GF-D8 (cell line): ENCODE data around the gene ANKMY1.

ENCODE experiments used
- DNase-seq: peaks from one replicate; lab custom pipeline; 2025; lab: John Stamatoyannopoulos, UW

The ANKMY1 gene

GRCh38 chr2:240473211-240473610 lies 84.6 kb downstream of the ANKMY1 start:
- DNase-seq: no peak

DNA sequence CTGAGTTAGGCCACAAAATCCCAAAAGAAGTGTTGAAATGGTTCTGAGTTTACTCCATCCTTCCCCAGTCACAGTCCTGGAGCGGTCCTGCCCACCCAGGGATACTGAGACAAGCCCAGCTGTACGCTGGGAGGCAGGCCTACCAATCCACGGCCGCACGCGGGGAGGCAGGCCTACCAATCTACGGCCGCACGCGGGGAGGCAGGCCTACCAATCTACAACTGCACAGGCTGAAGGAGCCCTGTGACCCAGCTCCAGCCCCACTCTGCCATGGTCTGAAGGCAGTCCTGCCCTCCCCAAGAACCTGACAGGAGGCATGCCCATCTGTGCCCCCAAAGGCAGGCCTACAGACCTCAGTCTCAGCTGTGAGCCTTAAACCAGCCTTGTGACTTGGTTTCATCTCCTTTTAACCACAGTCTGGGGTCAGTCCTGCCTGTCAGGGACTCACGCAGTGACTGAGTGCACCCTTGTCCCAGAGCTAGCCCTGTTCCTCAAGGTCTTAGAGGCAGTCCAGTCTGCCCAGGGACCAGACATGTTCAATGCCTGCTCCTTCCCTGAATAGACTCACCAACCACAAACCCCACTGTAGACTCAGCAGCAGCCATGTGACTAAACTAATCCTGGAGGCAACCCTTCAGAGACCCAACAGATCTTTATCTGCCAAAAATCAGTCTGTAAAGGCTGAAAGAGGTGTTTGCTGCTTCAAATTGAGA lies 85.6 kb downstream of the ANKMY1 start:
- DNase-seq: no peak

DNA sequence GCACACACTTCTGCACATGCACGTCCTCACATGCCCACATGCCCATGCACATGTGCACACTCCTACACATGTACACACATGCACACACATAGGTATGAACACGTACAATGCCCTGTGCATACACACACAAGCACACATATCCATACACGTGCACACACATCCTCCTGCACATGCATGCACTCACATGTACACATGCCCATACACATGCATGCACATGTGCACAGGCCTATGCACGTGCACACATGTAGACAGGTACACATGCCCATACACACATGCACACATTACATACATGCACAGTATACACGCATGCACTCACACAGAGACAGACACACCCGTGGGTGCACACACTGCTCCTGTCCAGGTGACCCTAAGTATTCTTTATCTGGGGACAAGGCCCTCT lies 88.0 kb downstream of the ANKMY1 start:
- DNase-seq: no peak

DNA sequence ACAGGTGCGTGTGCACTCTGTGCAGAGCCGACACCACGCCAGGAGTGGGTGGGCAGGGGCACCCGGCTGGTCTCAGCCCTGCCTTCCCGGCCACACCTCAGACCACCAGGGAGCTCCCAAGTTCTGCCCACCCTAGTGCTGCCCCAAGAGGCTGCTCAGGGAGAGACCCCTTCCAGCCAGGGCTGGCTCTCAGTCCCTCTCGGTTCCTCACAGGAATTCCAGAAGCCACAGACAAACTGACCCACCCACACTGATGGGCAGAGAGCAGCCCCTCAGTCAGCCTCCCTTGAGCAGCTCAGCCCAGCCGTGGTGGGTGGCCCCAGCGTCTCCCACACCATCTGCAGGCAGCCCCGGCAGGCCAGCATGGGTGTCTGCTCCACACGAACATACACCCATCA lies 88.5 kb downstream of the ANKMY1 start:
- no peak for DNase-seq

DNA sequence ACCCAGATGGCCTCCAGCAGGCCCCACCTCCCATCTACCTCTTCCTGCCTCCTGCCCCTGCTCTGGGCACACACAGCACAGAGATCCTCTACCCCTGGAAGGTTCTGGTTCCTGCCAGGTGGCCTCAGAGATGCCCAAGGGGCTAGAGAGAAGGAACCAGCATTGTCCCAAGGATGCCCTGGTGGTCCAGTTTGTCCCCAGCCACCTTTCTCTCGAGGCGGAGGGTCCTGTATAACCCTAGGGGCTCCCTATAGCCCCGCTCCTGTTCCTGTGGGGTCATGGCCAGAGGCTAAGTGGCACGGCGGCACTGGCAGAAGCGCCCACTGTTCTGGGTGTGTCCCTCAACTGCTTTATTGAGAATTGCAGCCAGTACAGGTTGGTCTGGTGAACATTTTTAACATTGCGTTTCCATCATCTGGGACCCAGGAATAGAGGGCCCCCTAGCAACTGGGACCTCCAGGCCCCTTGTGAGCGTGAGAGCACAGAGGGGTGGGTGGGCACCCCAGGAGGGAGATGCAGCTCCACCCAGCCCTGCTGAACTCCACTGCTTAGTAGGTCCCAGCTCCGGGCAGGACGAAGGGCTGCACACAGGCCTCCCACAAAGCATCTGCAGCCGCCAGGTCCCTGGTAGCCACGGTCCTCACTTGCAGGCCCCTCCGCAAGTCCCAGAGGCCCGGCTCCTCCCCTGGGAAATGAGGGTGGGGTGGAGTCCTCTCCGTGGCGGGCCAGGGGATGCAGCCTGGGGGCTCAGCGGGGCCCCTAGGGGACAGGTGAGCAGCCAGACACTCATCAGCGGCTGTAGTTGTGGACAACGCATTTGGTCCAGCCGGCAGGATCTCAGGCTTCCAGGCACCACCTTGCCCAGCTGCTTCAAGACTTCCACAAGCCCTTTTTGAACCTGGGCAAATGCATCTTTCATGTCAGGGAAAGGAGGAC lies 89.2 kb downstream of the ANKMY1 start:
- DNase-seq: no peak

DNA sequence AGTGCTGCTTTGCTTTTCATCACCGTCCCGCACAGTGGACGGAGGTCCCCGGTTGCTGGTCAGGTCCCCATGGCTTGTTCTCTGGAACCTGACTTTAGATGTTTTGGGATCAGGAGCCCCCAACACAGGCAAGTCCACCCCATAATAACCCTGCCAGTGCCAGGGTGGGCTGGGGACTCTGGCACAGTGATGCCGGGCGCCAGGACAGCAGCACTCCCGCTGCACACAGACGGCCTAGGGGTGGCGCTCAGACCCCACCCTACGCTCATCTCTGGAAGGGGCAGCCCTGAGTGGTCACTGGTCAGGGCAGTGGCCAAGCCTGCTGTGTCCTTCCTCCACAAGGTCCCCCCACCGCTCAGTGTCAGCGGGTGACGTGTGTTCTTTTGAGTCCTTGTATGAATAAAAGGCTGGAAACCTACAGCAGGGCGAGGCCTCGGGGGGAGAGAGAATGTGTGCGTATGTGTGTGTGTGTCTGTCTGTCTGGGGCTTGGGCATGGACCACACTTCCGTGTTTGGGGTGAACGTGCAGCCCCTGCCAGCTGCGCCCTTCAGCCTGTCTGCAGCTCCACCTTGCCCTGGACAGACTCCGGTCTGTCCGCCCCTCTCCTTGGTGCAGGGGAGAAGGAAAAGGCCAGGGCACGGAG lies 90.0 kb downstream of the ANKMY1 start:
- no peak for DNase-seq

DNA sequence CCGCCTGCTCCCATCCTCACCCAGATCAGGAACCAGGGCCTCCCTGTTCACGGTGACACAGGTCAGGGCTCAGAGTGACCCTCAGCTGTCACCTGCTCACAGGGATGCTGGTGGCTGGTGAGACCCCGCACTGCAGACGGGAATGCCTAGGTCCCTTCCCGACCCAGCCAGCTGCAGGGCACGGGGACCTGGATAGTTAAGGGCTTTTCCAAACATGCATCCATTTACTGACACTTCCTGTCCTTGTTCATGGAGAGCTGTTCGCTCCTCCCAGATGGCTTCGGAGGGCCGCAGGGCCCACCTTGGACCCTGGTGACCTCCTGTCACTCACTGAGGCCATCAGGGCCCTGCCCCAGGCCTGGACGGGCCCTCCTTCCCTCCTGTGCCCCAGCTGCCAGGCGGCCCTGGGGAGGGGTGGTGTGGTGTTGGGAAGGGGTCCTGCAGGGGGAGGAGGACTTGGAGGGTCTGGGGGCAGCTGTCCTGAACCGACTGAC lies 90.6 kb downstream of the ANKMY1 start:
- DNase-seq: no peak

DNA sequence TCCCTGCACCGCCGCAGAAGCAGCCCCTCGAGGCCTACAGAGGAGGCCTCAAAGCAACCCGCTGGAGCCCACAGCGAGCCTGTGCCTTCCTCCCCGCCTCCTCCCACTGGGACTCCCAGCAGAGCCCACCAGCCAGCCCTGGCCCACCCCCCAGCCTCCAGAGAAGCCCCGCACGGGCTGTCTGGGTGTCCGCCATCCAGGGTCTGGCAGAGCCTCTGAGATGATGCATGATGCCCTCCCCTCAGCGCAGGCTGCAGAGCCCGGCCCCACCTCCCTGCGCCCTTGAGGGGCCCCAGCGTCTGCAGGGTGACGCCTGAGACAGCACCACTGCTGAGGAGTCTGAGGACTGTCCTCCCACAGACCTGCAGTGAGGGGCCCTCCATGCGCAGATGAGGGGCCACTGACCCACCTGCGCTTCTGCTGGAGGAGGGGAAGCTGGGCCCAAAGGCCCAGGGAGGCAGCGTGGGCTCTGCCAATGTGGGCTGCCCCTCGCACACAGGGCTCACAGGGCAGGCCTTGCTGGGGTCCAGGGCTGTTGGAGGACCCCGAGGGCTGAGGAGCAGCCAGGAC lies 91.1 kb downstream of the ANKMY1 start:
- no peak for DNase-seq

DNA sequence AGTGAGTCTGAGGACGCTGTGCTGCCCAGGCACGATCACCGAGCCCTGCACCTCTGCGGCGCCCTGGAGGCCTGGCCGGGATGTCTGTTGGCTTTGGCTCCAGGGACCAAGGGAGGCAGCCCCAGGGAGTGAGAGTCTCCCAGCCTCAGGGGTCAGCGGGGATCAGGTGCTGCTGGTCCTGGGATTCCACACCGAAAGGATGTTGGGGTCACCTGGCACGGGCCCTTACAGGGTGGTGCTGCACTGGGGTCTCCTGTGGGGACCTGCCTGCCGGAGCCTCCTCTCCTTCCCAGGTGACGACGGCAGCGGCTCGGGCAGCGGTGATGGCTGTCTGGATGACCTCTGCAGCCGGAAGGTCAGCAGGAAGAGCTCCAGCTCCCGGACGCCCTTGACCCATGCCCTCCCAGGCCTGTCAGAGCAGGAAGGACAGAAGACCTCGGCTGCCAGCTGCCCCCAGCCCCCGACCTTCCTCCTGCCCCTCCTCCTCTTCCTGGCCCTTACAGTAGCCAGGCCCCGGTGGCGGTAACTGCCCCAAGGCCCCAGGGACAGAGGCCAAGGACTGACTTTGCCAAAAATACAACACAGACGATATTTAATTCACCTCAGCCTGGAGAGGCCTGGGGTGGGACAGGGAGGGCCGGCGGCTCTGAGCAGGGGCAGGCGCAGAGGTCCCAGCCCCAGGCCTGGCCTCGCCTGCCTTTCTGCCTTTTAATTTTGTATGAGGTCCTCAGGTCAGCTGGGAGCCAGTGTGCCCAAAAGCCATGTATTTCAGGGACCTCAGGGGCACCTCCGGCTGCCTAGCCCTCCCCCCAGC lies 91.8 kb downstream of the ANKMY1 start:
- no peak for DNase-seq

DNA sequence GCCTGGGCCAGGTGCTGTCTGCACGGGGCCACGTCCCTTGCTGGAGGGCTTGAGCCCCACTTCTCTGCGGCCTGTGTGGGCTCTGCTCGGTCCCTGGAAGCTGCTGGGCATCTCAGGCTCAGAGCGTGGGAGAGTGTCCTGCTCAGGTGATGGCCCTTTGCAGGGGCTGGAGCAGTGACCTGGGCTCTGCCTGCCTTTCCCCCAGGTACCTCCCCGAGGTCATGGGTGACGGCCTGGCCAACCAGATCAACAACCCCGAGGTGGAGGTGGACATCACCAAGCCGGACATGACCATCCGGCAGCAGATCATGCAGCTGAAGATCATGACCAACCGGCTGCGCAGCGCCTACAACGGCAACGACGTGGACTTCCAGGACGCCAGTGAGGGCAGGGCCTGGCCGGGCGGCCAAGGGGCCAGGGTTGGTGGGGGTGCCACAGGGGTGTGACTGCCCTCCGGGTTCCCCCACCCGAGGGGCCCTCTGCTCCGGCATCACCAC lies 92.5 kb downstream of the ANKMY1 start:
- DNase-seq: no peak

GRCh38 chr2:240464514-240465241 lies 93.1 kb downstream of the ANKMY1 start:
- DNase-seq: no peak

DNA sequence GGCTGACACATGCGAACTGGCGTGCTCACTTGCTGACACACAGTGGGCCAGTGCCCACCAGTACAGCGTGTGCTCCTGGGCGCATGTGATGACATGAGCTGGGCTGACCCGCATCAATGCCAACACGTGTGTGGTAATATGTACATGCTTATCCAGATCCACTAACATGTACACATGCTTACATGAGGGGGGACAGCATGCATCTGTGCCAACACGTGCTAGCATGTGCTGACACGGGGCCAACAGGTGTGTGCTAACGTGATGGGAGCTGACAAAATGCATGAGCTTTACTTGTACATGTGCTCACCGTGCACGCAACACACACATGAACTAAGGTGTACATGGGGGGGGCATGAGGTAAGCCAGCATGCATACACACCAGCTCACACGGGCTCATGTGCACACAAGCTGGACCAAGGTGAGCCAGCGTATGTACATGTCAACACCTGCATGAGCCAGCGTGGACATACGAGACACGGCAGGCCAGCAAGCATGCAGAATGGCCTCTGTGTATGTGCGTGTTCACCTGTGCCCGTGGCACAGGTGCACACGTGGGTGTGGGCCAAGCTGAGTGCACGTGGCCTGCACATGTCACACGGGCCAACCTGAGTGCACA lies 93.8 kb downstream of the ANKMY1 start:
- DNase-seq: no peak

DNA sequence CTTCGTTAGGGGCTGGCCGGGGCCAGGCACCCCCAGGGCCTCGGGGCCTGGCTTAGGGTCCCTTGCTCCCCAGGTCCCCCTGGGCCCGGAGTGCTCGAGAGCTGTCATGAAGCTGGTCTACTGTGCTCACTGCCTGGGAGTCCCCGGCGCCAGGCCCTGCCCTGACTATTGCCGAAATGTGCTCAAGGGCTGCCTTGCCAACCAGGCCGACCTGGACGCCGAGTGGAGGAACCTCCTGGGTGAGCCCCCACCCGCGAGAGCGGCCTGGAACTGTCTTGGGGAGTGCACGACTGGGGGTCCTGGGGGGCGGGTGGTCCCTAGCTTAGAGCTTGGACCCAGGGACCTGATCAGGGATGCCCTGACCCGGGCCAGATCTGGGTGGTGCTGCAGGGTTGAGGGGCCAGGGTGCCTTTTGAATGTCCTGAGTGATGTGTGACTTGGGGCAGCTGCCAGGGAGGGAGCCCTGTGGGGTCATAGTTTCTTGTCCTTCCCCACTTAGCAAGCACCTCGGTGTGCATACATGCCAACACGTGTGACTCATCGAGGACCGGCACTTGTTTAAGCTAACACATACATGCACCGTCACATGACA lies 94.4 kb downstream of the ANKMY1 start:
- no peak for DNase-seq

DNA sequence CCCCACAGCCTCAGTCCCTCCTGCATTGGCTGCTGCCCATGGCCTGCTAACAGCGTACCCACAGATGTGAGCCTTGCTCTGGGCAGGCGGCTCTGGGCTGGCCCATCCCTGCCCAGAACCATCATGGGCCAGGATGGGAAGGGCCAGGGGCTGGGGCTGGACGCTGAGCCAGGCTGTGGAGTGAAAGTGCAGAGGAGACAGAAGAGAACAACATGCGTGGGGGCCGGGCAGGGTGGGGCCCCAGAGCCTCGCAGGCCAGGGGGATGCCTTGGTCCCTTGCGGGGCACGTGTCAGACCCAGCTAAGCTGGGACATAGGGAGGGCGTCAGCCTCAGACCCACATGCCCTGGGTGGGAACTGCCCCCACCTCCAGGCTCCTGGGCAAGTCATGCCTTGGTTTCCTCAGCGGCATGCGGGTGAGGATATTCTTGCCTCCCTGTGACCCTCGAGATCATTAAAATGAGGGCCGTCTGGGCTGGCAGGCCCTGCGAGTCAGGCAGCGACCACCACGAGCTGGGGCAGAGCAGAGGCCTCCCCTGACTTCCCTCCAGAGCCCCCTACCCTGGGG lies 95.0 kb downstream of the ANKMY1 start:
- no peak for DNase-seq

- DNase-seq: no peak
These were observed 95.6 kb downstream of the ANKMY1 start for GRCh38 chr2:240462073-240462706.

DNA sequence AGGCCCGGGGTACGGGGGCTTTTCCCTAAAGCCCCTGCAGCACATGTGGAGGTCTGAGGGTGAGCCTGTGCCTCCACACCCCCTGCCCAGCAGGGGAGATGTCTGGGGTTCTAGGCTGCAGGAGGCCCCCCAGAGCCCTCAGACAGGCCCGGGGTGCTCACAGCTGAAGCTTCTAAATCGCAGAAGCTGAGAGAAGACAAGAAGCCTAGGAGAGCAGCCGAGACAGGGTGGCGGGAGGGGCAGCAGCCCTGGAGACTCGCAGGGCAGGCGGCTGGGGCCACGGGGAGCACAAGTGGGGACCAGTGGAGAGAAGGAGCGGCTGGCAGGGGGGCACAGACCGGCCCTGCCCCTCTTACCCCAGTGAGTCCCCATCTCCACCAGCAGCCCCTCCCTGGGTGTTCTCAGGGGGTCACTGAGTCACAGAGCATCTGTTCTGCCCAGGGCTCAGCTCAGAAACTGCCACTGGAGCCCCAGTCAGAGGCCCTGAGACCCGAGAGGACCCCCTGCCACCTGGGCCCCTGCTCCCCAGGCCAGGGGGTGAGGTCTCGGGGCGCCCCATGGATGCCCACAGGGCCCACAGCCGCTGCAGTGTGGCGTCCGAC lies 96.2 kb downstream of the ANKMY1 start:
- no peak for DNase-seq

DNA sequence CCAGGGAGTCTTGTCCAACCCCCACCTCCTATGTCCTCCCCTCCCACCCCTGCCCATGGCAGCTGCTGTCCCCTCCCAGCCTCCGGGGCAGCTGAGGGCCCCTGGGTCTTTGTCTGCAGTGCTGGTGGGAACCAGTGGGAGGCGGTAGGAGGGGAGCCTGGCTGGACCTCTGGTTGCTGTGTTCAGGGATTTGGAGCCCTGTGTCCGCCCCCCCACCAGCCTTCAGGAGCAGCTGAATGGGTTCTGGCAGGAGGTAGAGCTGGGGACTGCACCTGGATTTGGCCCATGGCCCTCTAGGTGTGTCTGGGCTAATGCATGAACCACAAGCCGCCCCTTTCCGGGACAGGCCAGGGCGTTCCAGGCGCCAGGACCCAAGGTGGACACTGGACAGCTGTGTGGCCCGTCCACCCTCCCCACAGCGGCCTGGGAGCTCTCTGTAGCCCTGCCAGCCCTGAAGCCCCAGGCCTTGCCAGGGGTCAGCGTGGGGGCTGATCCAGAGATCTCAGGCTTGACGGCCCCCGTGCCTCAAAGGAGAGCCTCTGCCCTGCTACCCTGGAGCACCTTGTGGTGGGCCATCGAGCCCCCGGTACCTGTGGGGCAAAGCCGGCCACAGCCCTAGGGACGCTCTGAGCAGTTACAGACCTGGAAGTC lies 96.9 kb downstream of the ANKMY1 start:
- no peak for DNase-seq

- no peak for DNase-seq
These were observed 97.5 kb downstream of the ANKMY1 start for GRCh38 chr2:240460253-240460711.
